ENCODE measurements around the gene NUTF2. TPM values are rescaled to one million over a fixed set of nuclear protein-coding genes. Genes with fewer than 3 reads are reported as not detected.

Gene NUTF2
- total RNA-seq, 1 experiment from 2014 or later, result 145 TPM

- peaks cover 45% of the 10 kb centered on the region for H3K79me2 ChIP-seq (ENCODE audit: insufficient read depth, low read length)
- intact Hi-C loops (cut with micrococcal nuclease), result loop anchor here (10.0 kb wide), 1 partner anchor 276 kb away; the partner anchor contains the start of gene RIPOR1
- no peak overlapping the region for H2AFZ ChIP-seq (ENCODE audit: low read depth, low read length, poor library complexity, severe bottlenecking)
- H4K20me1 ChIP-seq (ENCODE audit: insufficient read depth), result no peaks in the 10 kb centered on the region
- DNase-seq (ENCODE audit: low read depth, low spot score), result no peak
- ChIA-PET POLR2A (no interaction called here), RAD21 (ENCODE audit: low non-redundant PET in 1 of 2, low total read pairs in 2 of 2, uncharacterized antibody in 2 of 2, unreplicated experiment in 2 of 2) (no interaction called here), CTCF (interaction anchor here (0.9 kb wide), 1 partner anchor 15 kb away, joined by 4 read pairs; no protein-coding TSS in a partner anchor)
- peaks cover 8 to 19% of the 10 kb centered on the region in 2 experiments; a peak in 3 of 4 replicates for H3K4me1 ChIP-seq (ENCODE audit: control insufficient read depth in 1 of 2, insufficient read depth in 2 of 2, low read length in 2 of 2)
- BruUV-seq (replicated peaks), result no TSS peak
- H3K27me3 ChIP-seq (ENCODE audit: insufficient read depth, low read length), result no peaks in the 10 kb centered on the region
- no peak overlapping the region for H3K4me3 ChIP-seq (replicated peaks in 1 of 2; ENCODE audit: low read depth in 1 of 2, low read length in 2 of 2)
- H3K9me2 ChIP-seq (ENCODE audit: insufficient read depth), result no peaks in the 10 kb centered on the region
- no peak overlapping the region for H3K9ac ChIP-seq (ENCODE audit: low read length)
- H3K27ac ChIP-seq (ENCODE audit: low read depth, low read length), result no peak overlapping the region
- no peaks in the 10 kb centered on the region for H3K9me3 ChIP-seq (ENCODE audit: control insufficient read depth in 1 of 2, insufficient read depth in 1 of 2, low read depth in 1 of 2, low read length in 2 of 2)
- H3K36me3 ChIP-seq (ENCODE audit: control insufficient read depth in 1 of 2, insufficient read depth in 2 of 2, low read length in 2 of 2), result peaks cover 5 to 6% of the 10 kb centered on the region in 2 experiments; a peak in 2 of 4 replicates
- TF ChIP-seq SIN3A (IDR thresholded peaks at IDR 0.05; ENCODE audit: low read depth), result no peak
- TF ChIP-seq CTCF (IDR thresholded peaks at IDR 0.05 in 2 of 3, conservative IDR thresholded peaks at IDR 0.05 in 1 of 3; ENCODE audit: borderline replicate concordance in 1 of 3, insufficient read depth in 1 of 3, low read depth in 2 of 3, low read length in 2 of 3), result no peak
- TF ChIP-seq RAD21 (IDR thresholded peaks at IDR 0.05; ENCODE audit: low read depth), result no peak
- no peak for TF ChIP-seq EGR1 (IDR thresholded peaks at IDR 0.05; ENCODE audit: low read depth)
- no peak for TF ChIP-seq ATF3 (IDR thresholded peaks at IDR 0.05)
- TF ChIP-seq REST (IDR thresholded peaks at IDR 0.05; ENCODE audit: low read depth), result no peak
- TF ChIP-seq SRF (IDR thresholded peaks at IDR 0.05; ENCODE audit: low read depth), result no peak
- no peak for TF ChIP-seq JUND (IDR thresholded peaks at IDR 0.05)
- no peak for ATAC-seq
- no peak overlapping the region for H3K4me2 ChIP-seq (ENCODE audit: low read length)
These were observed 45.5 kb upstream of the NUTF2 start for GRCh38 chr16:67801241-67801640.
